ENCODE data around the gene PDE4B.

GRCh38 chr1:66275083-66275482, 482.4 kb downstream of the PDE4B start:
- TF ChIP-seq, protein P1, sequence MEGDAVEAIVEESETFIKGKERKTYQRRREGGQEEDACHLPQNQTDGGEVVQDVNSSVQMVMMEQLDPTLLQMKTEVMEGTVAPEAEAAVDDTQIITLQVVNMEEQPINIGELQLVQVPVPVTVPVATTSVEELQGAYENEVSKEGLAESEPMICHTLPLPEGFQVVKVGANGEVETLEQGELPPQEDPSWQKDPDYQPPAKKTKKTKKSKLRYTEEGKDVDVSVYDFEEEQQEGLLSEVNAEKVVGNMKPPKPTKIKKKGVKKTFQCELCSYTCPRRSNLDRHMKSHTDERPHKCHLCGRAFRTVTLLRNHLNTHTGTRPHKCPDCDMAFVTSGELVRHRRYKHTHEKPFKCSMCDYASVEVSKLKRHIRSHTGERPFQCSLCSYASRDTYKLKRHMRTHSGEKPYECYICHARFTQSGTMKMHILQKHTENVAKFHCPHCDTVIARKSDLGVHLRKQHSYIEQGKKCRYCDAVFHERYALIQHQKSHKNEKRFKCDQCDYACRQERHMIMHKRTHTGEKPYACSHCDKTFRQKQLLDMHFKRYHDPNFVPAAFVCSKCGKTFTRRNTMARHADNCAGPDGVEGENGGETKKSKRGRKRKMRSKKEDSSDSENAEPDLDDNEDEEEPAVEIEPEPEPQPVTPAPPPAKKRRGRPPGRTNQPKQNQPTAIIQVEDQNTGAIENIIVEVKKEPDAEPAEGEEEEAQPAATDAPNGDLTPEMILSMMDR (IDR thresholded peaks at IDR 0.05): no peak
- TF ChIP-seq POLR2A (IDR thresholded peaks at IDR 0.05): no peak

Data from lower leg skin (tissue), 3 donors.